PC-9 (cell line): ENCODE data around the gene CCDC3.

Experiments used
- CTCF ChIP-seq: fragments of 200-600 bp; sonication (generic); conservative IDR thresholded peaks from 2 replicates; pipeline ENCODE4 v1.6.1; 2017; ENCODE audit warnings: mixed run types, antibody characterized with exemption, mild to moderate bottlenecking, moderate library complexity
- EZH2 ChIP-seq: fragments of 200-600 bp; sonication (generic); IDR thresholded peaks from 2 replicates; pipeline ENCODE4 v1.8.0; 2017; ENCODE audit warnings: antibody characterized with exemption, low read depth

- TF ChIP-seq CTCF (no peak), EZH2 (no peak)
Observed at GRCh38 chr10:12954866-12955265, 46.6 kb downstream of the CCDC3 start.
